ENCODE data around the gene TSPAN18.
A peak's percentile ranks its signal among the peaks of the same experiment; 100 is the strongest.

Gene TSPAN18, protein sequence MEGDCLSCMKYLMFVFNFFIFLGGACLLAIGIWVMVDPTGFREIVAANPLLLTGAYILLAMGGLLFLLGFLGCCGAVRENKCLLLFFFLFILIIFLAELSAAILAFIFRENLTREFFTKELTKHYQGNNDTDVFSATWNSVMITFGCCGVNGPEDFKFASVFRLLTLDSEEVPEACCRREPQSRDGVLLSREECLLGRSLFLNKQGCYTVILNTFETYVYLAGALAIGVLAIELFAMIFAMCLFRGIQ

DNA sequence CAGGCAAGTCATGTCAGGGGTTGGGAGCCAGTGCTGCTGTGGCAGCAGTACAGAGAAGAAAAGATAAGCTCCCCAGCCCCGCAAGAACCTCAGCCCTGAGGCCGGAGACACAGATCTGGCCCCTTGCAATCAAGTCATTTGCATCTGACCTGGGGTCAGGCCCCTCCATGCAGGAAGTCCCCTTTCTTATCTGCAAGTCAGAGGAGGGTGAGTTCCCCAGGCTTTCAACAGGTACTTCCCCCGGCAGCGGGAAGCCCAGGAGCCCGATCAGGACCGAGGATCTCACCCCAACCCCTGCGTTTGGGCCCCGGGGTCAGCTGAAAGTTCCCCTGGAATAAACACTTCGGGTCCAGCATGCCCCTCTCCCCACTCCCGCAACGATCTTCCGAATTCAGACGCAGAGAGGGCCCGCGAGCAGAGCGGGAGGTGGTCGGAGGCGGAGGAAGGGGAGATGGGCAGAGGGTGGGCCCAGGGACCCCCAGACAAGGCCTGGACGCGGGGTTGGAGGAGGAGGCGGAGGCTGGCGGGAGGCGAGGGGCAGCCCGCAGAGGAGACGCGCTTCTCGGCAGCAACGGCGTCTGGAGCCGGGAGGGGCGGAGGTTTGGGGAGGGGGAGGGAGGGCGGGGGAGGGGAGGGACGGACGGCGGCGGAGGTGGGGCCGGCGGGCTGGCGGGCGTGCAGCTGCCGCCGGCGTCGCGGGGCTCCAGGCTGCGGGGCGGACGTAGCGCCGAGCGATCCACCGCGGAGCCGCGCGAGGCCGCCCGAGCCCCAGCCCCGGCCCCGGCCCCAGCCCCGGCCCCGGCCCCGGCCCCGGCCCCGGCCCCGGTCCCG is at the start of gene TSPAN18:
Gene TSPAN18 (plus strand): TSS at position 680 of the 831 bp plus-strand sequence. CDS start 179,455 bp downstream, outside the sequence.
- peak; percentile 67 for DNase-seq

DNA sequence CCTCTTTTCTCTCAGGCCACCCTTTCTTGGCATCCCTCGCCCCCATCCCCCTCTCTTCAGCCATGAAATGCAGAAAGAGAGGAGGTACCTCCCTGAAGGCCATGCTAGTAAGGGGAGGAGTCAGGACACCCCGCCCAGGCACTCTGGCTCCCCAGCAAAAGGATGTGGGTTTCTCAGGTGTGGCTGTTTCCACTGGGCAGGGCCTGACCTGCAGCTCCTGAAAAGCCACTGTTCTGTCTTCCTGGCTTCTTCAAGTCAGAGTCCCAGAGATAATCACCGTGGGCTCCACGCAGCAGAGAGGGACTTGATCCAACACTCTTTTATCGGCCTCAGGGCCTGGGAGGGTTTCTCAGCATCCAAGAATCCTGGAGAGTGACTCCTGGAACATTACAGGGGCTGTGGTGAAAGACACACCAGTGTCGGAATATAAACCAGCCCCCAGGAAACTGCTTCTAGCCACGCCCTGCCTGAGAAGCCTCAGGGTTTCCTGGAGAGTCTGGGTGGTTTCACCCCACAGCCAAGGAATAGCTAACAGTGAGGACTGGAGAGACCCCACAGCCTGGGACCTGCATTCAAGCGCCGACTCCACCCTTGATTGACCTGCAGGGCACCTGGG is 45.7 kb upstream of the TSPAN18 start:
- no peak for DNase-seq

DNA sequence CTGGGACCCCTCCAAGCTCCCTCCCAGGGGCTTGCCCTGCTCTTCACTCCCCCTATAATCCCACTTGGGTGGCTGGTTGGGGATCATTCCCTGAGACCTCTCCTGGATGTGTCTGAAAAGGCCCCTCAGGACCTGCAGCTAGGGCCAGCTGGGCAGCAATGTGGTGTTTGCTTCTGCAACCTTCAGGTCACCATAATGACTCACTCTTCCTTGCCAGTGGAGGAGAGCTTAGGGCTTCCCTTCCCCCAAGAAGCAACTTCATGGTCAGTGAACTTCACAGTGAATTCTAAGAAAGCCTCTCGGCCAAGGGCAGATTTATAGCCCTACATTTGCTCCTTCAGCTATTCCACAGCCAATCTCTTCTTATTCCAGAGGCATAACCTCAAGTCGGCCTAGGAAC is 45.1 kb upstream of the TSPAN18 start:
- no peak for DNase-seq

DNA sequence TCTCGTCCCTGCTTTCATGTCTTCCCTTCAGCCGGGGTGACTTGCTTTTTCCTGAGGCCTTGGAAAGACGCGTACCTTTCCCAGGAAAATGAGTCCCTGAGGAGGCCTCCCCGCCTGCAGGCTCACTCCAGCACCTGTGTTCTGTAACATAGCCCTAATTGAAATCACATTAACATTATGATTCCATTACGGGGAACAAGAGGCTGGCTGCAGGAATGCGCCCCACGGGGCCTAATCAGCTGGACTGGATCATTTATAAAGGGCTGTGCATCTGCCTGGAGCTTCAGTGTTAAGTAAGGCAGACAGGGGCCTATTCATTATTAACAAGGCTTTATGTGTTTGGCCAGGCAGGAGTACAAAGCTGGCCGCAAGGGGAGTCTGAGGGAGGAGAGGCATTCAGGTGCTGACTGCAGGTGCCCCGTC is 41.9 kb upstream of the TSPAN18 start:
- no peak for DNase-seq

DNA sequence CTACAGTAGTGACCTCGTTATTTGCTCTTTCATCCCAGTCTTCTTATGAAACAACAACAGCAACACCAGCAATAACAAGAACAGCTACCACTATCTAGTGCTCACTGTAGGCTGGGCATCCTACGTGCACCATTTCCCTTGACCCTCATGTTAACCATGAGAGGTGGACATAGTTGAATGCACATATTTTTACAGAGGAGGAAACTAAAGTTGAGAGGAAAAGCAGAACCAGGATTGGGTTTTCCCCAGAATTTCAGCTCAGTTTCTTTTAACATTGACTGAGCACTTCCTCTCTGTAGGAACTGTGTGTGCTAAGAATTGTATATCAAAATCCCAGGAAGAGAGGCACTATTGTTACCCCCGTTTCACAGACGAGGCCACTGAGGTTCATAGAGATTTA is 39.4 kb upstream of the TSPAN18 start:
- no peak for DNase-seq

DNA sequence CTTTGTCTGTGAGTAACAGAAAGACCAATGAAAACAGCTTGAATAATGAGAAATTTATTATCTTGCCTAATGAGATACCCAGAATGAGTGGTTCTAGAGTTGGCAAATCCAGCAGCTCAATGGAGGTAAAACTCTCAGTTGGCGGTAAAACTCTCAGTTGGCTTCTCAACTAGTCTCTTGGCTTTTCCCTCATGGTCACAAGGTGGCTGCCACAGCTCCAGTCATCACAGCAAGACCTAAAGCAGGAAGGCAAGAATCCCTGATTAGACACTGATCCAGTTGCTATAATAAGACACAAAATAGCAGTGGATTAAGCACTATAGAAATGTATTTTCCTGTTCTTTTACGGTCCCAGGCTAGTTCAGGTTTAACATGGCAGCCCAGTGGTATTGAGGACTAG is 37.5 kb upstream of the TSPAN18 start:
- DNase-seq, result no peak

DNA sequence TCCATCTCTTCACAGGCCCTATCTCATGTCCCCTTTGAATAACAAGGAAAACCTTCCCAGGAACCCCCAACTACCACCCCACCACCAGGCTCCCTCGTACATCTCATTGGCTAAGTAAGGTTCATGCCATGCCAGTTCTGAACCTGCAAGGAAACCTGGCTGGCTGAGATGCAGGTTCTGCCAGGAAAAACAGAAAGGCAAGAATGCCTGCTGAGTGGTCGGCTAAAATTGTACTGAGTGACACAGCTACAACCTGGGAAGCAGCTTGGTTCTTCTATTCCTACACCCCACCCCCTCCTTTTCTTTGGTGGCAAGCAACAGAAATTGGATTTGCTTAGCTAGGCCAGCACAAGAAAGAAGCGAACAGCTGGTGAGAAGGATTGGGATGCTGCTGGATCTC is 36.1 kb upstream of the TSPAN18 start:
- no peak for DNase-seq

DNA sequence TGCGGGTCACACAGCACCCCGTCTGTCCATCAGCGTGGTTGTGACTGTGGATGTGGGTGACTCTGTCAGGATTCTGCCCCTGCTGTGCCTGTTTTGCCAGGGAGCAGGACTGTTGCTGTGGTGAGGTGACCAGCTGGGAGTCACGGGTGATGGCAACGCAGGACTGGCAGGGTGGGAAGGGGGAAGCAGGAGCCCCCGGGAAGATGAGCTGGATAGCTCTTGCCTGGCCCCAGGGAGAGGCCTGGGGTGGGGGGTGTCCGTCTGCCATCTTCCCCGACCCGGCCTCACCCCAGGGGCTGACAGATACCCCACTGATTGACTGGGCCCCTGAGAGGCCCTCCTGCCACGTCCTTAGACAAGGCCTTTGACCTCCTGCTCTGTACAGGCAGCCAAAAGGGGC is 34.3 kb upstream of the TSPAN18 start:
- no peak for DNase-seq

DNA sequence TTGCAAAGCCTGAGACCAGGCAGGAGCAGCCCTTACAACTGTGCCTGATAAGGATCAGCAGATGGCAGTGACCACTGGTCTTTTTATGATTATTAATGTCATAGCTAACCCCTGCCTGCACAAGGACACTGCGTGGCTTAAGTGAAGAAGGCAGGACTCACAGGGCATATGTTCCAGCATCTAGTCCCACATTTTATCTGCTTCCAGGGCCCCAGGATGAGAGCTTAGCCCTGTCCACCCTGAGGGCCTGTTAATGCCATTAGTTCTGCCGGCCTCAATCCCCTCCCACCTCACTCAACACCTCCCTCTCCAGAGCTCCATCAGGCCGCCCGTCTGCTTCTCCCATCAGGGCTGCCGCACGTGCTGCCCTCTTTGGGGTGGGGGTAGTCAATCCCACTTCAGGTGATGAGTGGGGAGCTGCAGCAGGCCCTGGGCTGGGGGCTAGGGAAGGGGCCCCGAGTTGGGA is 33.1 kb upstream of the TSPAN18 start:
- DNase-seq, result no peak

DNA sequence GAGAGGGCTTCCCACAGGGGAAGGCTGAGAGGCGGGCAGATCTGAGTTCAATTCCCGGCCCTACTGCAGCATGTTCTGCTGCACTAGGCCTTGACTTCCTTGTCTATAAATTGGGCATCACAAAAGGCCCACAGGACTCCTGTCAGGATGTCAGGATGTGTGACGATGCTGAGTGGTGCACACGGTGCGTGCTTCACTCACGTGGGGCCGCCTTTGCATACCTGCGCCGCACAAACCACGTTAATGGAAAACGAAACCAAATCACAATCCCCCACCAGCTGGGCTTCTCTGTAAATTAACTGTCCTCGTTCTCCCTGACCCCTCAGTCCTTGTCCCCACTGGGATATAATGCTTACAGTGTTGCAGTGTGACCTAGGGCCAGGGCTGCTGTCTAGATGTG is 32.3 kb upstream of the TSPAN18 start:
- no peak for DNase-seq

DNA sequence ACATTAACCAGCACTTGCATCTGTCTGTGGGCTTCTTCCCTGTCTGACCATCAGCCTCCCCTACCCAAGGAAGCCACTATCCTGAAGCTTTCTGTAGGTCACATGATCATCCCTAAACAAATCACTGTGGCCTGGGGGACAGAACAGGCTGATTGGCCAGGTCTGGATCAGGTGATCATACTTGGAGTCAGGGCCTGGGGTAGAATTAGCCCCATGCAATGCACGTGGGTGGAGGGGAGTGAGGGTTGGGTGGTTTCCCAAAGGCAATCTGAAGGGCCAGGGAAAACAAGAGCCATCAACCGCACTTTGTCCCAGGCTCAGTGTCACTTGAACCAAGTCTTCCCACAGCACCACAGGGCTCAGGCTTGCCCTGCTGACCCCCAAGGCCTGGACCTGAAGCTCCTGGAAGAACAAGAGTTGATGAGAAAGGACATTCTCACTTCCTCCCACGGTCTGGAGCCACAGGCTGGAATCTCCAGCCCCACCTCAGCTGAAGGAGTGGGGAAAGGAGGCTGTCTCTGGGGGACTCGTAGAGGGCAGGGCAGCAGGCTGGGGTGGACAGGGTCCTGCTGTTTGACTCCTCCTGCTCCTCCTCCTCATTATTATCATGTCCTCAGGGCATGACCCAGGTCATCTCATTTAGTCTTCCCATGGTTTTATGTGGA is 31.5 kb upstream of the TSPAN18 start:
- DNase-seq, result no peak

DNA sequence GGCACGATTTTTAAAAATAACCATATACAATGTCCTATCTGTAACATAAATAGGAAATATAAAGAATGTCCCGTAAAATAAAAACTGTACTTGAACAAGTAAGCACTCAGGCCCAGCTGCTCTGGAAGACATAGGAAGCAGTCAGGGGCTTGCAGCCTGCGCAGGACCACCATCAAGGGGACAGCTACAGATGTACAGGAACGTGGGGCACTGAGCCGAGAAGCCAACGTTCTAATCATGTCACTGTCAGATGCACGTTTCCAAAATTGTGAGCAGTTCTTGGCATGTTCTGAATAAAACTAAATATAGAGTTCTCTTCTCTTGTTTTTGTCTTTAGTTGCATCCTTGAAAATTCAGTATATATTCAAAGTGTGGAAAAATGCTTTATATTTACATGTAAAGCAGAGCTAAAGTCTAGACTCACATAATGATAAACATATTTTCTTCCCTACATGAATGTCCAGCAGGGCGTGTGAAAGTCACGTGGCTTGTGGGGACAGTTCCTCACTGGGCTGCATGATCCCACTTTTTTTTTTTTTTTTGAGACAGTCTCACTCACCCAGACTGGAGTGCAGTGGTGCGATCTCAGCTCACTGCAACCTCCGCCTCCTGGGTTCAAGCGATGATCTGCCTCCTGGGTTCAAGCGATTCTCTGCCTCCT is 28.4 kb upstream of the TSPAN18 start:
- DNase-seq, result no peak

DNA sequence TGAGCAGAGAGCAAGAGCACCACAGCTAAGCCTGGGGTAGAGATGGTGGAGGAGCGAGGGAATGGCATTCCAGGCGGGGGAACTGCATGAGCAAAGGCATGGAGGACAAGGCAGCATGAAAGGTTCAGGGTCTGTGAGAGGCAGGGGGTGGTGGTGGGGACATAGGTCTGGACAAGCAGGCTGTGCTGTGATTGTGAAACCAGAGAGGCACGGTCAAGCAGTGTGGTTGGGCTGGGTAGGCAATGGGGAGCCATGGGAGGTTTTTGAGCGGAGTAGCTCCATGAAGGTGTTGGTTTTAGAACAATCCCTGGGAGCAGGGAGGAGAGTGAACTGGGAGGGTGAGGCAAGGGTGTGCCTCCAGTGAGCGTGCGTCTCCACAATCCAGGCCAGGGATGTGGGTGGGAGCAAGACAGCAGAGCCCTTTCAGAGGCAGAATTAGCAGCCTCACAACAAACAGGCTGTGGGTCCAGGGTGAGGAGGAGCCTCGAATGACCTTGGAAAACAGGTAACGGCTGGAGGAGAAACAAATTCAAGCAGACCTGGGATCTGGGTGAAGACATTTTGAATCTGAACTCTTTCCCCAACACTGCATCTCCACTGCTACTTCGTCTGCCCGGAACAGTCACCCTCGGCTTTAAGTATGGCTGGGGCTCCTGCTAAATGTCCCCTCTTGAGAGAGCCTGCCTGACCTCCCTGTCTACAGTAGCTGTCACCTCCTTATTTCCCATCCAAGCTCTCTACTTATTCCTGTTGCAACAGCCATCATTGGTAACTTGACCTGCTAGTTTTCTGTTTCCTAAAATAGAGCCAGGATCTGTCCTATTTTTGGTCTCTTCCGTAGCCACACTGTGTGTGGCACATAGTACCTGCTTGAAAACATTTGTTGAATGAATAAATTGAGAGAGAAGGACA is 27.0 kb upstream of the TSPAN18 start:
- no peak for DNase-seq

DNA sequence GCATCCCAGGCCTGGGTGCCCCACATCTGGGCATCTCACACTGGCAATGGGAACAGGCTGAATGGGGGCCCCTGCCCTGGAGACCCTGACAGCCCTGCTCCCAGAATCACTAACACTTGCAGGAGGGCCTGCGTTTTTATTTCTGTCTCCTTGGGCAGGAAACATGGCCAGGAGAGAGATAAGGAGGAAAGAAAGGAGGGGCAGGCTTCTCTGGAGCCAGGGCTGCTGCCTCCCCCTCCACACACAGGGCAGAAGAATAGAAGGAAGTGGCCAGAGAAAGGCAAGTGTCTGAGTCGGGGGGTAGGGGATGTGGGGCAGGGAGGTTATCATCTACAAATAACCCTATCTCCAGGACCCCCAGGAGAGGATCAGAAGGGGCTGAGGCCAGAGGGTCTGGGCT is 25.5 kb upstream of the TSPAN18 start:
- no peak for DNase-seq

DNA sequence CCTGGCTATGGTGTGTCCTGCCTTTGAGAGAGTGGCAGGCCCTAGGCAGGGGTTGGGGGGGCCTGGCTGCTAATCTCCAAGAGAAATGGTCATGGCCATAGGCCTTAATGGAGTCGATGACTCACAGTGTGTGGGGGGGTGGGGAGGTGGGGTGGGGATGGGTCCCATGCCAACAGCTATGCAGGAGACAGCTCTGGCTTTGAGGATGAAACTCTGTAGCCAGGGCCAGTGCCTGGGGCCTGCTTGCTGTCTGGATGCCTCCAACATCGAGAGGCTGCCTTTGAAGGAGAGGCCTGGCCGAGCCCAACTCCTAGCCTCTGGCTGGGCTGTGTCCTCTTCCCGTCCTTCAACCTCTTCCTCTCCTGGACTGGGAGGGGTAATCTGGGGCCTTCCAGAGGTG is 23.9 kb upstream of the TSPAN18 start:
- no peak for DNase-seq

DNA sequence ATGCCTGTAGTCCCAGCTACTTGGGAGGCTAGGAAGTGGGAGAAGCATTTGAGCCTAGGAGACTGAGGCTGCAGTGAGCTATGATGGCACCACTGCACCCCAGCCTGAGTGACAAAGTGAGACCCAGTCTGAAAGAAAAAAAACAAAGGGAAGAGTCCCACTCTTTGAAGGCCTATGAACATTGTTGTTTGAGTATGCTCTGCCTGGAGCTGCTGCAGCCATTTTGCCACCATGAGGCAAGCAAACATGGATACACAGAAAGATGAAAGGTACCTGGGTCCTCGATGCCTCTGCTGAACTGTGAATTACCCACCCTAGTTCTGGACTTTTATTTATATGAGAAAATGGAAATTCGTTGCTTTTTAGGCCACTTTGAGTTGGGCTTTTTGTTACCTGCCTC is 19.7 kb upstream of the TSPAN18 start:
- no peak for DNase-seq

DNA sequence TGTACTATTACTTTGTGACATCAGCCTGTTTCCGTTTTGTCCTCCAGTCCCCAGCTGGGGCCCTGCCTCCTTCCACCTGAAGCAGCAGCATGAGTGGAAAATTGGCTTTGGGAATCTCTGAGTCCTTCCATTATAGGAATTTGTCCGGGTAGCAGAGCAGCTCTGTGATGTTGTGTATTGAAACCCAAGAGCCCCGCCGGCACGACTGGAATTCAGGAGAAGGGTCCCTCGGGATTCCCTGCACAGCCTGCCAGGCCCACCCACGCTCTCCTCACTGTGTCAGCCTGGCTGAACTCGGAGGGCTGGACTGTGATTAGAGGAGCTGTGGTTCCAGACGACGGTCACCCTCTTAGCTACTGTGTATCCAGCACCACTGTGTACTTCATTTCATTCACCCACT is 18.8 kb upstream of the TSPAN18 start:
- DNase-seq, result no peak

DNA sequence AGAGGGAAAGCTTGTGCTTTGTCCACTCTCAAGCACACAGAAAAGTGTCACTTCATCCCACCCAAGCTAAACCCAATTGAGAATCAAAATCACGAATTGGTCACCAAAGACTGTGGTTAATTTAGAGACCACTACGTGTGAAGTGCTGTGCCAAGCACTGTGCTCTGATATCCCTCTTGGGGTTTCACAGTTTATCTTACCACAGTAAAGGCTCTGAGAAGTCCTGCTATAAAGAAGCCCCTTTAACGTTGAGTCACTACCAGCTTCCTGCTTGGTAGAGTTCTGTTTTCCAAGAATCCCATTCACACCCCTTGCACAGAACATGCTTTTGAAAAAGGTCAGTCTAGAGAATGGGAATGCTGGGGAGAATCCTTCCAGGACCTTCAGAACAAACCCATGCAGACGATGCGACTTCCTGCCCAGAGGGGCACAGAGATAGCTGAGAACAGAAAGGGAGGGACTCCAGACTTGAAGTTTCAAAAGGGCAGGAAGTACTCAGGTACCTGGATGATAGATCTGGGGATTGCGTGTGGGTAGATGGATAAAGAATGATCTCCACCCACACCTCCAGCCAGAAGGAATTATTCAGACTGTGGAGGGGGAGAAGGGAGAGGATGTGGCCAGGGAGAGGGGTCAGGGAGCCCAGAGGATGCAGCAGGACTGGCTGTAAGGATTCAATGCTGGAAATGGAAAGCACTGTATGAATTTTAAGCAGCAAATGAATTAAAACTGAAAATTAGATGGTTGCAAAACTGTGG is 18.1 kb upstream of the TSPAN18 start:
- DNase-seq, result no peak

DNA sequence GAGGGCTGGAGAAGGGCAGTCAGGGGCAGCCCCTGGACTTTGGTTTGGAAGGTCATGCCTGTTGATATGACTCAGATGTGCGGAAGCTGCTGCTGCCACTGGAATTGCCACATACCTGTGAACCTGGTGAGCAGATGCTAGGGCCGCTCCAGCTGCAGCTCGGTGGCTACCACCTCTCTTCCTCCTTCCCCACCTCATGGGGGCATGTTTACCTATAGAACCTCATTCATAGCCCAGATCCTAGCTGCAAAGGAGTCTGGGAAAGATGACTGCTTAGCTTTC is 17.5 kb upstream of the TSPAN18 start:
- DNase-seq, result no peak

DNA sequence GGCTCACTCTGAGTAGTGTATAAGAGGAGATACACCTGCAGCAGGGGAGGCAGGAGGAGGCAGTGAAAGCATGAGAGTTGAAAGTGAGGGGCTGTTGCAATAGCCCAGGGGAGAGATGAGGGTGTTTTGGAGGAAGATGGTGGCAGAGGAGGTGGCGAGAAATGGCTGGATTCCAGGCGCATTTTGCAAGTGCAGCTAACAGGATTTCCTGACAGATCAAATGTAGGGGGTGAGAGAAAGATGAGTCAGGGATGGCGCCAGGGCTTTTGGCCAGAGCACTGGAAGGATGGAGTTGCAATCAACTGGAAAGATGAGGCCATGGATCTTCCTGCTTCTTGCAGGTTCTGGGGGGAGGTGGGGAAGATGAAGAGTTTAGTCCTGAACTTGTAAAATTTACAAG is 16.8 kb upstream of the TSPAN18 start:
- DNase-seq, result no peak

DNA sequence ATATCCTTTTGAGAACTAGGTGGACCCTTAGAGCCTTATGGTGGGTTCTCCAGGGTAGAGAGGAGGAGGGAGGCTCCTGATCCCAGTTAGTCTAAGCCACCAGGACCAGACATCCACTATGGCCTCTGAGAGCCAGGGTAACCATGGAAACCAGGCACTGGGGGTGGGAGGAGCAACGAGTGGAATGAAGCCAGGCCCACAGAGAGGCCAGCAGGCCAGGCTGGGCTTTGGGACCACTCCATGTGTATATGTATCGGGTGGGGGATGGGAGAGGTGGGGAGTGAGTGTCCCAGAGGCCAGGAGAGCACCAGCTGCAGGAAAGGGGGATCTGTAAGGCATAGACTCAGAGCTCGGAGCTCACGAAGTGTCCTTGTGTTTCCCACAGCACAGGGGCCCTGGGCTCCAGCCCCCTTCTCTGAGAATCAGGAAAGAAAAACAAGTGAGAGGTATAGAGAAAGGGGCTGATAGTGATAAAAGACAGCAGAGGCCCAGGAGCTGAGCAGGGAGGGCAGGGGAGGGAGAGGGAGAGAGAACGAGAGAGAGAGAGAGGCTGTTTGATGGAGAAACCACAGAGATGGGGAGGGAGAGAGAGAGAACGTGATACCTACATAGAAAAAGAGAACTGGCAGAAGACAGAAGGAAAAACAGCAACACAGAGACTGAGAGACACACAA is 15.5 kb upstream of the TSPAN18 start:
- no peak for DNase-seq
